WTC11 (cell line): Measurements from ENCODE around the gene NKAIN2. TPM values are rescaled to one million over a fixed set of nuclear protein-coding genes. Genes with fewer than 3 reads are reported as not detected.

Source experiments
- ATAC-seq: fragments of 200-7000 bp; cut with Tn5 transposase; 2 replicates; pipeline ENCODE4 v1.10.0; 2021; ENCODE audit warnings: mild to moderate bottlenecking, moderate library complexity
- CTCF ChIA-PET: fragments of 300-600 bp; sonication (Branson Sonifier 250); formaldehyde crosslinking; loops from one replicate; lab custom pipeline; 2021; ENCODE audit warnings: antibody characterized with exemption; lab: Charles Lee
- POLR2A ChIA-PET: fragments of 350-600 bp; sonication (Branson Sonifier 250); formaldehyde crosslinking; loops from one replicate; lab custom pipeline; 2021; ENCODE audit warnings: antibody characterized with exemption; lab: Charles Lee
- DNase-seq: peaks from one replicate; pipeline ENCODE4 v3.0.0; 2021; ENCODE audit warnings: low spot score
- H3K27ac Mint-ChIP-seq: 2 replicates; pipeline ENCODE4 v1.8.0; 2021; ENCODE audit warnings: mixed read lengths
- H3K27me3 Mint-ChIP-seq: 2 replicates; pipeline ENCODE4 v1.8.0; 2021; ENCODE audit warnings: low read depth, mild to moderate bottlenecking, moderate library complexity, mixed read lengths
- H3K36me3 Mint-ChIP-seq: 2 replicates; pipeline ENCODE4 v1.8.0; 2021; ENCODE audit warnings: mixed read lengths
- H3K4me1 Mint-ChIP-seq: 2 replicates; pipeline ENCODE4 v1.8.0; 2022; ENCODE audit warnings: mixed read lengths
- H3K4me3 Mint-ChIP-seq: 2 replicates; pipeline ENCODE4 v1.8.0; 2021; ENCODE audit warnings: mild to moderate bottlenecking, moderate library complexity, mixed read lengths
- H3K9me3 Mint-ChIP-seq: 2 replicates; pipeline ENCODE4 v1.8.0; 2021; ENCODE audit warnings: mixed read lengths
- GABPB1 ChIP-seq: sonication (generic); formaldehyde crosslinking; IDR thresholded peaks from 2 replicates; pipeline ENCODE4 v1.8.1; 2023; ENCODE audit warnings: mild to moderate bottlenecking, missing genetic modification reagents
- MYBL2 ChIP-seq: sonication (generic); formaldehyde crosslinking; IDR thresholded peaks from 2 replicates; pipeline ENCODE4 v1.8.1; 2023; ENCODE audit warnings: mild to moderate bottlenecking, moderate library complexity, missing genetic modification reagents
- TP53 ChIP-seq: sonication (generic); formaldehyde crosslinking; IDR thresholded peaks from 2 replicates; pipeline ENCODE4 v1.8.1; 2023; ENCODE audit warnings: mild to moderate bottlenecking, missing genetic modification reagents
- ZNF263 ChIP-seq: sonication (generic); formaldehyde crosslinking; IDR thresholded peaks from 2 replicates; pipeline ENCODE4 v1.8.1; 2022; ENCODE audit warnings: low read depth, mild to moderate bottlenecking, moderate library complexity, missing genetic modification reagents
- ZNF396 ChIP-seq: fragments of 250-450 bp; sonication (Bioruptor Pico); IDR thresholded peaks from 2 replicates; pipeline ENCODE4 v1.8.0; 2021; ENCODE audit warnings: mild to moderate bottlenecking, moderate library complexity, borderline replicate concordance
- total RNA-seq: library from RNA; stranded (reverse); gene quantifications from 3 replicates; pipeline ENCODE4 v1.2.3, GENCODE V29; 2021
- TF ChIP-seq, protein P1 (sequence below): sonication (generic); formaldehyde crosslinking; IDR thresholded peaks from 2 replicates; pipeline ENCODE4 v1.8.0; 2022; ENCODE audit warnings: mild to moderate bottlenecking, missing genetic modification reagents
- TF ChIP-seq, protein P2 (sequence below): fragments of 250-450 bp; sonication (Bioruptor Pico); IDR thresholded peaks from 2 replicates; pipeline ENCODE4 v1.9.0; 2021; ENCODE audit warnings: mild to moderate bottlenecking, borderline replicate concordance
- TF ChIP-seq, protein P3 (sequence below): fragments of 250-450 bp; sonication (Bioruptor Pico); IDR thresholded peaks from 2 replicates; pipeline ENCODE4 v1.9.0; 2021; ENCODE audit warnings: moderate library complexity, mild to moderate bottlenecking, inconsistent platforms, borderline replicate concordance
- TF ChIP-seq, protein P4 (sequence below): sonication (generic); formaldehyde crosslinking; IDR thresholded peaks from 2 replicates; pipeline ENCODE4 v1.8.1; 2023; ENCODE audit warnings: mild to moderate bottlenecking, missing genetic modification reagents, borderline replicate concordance
- TF ChIP-seq, protein P5 (sequence below): sonication (generic); formaldehyde crosslinking; conservative IDR thresholded peaks from 2 replicates; pipeline ENCODE4 v1.8.1; 2023; ENCODE audit warnings: mild to moderate bottlenecking, low read depth, missing genetic modification reagents, moderate library complexity
- TF ChIP-seq, protein P6 (sequence below): sonication (generic); formaldehyde crosslinking; IDR thresholded peaks from 2 replicates; pipeline ENCODE4 v1.8.1; 2022; ENCODE audit warnings: mild to moderate bottlenecking, moderate library complexity, missing genetic modification reagents

The NKAIN2 gene
- total RNA-seq, 1 experiment from 2014 or later, result 0.33 TPM

DNA sequence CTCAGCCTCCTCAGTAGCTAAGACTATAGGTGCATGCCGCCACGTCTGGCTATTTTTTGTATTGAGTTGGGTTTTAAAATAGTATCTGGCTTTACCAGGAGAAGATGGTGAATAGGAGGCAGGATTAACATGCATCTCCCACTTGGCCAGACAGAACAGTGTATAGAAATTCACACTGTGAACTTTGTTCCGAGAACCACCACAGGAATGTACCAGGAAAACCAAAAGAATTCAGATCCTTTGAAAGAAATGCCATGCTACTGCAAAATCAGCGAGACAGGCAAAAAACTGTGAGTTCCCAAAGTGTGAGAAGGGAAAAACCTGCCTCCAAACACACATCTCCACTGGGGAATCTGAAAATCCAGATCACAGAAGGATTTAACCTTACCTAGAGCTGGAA lies 327.6 kb downstream of the NKAIN2 start (continued):
- TF ChIP-seq, protein P1, sequence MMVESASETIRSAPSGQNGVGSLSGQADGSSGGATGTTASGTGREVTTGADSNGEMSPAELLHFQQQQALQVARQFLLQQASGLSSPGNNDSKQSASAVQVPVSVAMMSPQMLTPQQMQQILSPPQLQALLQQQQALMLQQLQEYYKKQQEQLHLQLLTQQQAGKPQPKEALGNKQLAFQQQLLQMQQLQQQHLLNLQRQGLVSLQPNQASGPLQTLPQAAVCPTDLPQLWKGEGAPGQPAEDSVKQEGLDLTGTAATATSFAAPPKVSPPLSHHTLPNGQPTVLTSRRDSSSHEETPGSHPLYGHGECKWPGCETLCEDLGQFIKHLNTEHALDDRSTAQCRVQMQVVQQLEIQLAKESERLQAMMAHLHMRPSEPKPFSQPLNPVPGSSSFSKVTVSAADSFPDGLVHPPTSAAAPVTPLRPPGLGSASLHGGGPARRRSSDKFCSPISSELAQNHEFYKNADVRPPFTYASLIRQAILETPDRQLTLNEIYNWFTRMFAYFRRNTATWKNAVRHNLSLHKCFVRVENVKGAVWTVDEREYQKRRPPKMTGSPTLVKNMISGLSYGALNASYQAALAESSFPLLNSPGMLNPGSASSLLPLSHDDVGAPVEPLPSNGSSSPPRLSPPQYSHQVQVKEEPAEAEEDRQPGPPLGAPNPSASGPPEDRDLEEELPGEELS, result no peak
- no peak for TF ChIP-seq MYBL2 (CRISPR knock-in tag)

DNA sequence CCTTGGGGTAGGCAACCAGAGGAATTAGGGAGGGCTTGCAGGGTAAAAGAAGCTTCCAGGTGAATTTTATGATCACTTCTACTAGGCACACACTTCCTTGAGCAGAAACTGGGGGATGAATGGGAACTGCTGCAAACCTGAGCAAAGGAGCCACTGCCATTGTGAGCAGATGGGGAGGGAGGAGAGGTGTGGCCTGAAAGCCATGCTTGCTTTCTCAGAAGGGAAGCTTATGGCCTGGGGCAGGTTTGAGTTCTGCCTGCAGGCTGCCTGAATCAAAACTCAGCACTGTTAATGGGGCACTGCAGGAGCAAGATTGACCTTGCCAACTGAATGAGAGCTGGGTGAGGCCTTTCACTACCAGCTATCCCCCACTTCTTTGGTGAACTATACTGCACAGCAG lies 328.1 kb downstream of the NKAIN2 start:
- CTCF ChIA-PET, result no interaction called here
- Mint-ChIP-seq H3K4me3 (no peak overlapping the region), H3K27me3 (no peaks in the 10 kb centered on the region), H3K27ac (no peak overlapping the region), H3K4me1 (no peaks in the 10 kb centered on the region), H3K36me3 (no peaks in the 10 kb centered on the region), H3K9me3 (peaks cover 11% of the 10 kb centered on the region)
- no peak; the same call in 1 of the 2 replicates for ATAC-seq
- TF ChIP-seq, protein P2, sequence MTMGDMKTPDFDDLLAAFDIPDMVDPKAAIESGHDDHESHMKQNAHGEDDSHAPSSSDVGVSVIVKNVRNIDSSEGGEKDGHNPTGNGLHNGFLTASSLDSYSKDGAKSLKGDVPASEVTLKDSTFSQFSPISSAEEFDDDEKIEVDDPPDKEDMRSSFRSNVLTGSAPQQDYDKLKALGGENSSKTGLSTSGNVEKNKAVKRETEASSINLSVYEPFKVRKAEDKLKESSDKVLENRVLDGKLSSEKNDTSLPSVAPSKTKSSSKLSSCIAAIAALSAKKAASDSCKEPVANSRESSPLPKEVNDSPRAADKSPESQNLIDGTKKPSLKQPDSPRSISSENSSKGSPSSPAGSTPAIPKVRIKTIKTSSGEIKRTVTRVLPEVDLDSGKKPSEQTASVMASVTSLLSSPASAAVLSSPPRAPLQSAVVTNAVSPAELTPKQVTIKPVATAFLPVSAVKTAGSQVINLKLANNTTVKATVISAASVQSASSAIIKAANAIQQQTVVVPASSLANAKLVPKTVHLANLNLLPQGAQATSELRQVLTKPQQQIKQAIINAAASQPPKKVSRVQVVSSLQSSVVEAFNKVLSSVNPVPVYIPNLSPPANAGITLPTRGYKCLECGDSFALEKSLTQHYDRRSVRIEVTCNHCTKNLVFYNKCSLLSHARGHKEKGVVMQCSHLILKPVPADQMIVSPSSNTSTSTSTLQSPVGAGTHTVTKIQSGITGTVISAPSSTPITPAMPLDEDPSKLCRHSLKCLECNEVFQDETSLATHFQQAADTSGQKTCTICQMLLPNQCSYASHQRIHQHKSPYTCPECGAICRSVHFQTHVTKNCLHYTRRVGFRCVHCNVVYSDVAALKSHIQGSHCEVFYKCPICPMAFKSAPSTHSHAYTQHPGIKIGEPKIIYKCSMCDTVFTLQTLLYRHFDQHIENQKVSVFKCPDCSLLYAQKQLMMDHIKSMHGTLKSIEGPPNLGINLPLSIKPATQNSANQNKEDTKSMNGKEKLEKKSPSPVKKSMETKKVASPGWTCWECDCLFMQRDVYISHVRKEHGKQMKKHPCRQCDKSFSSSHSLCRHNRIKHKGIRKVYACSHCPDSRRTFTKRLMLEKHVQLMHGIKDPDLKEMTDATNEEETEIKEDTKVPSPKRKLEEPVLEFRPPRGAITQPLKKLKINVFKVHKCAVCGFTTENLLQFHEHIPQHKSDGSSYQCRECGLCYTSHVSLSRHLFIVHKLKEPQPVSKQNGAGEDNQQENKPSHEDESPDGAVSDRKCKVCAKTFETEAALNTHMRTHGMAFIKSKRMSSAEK, result no peak
- TF ChIP-seq, protein P3, sequence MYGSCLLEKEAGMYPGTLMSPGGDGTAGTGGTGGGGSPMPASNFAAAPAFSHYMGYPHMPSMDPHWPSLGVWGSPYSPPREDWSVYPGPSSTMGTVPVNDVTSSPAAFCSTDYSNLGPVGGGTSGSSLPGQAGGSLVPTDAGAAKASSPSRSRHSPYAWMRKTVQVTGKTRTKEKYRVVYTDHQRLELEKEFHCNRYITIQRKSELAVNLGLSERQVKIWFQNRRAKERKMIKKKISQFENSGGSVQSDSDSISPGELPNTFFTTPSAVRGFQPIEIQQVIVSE (CRISPR knock-in tag), result no peak
- TF ChIP-seq GABPB1 (CRISPR knock-in tag), result no peak
- TF ChIP-seq, protein P4, sequence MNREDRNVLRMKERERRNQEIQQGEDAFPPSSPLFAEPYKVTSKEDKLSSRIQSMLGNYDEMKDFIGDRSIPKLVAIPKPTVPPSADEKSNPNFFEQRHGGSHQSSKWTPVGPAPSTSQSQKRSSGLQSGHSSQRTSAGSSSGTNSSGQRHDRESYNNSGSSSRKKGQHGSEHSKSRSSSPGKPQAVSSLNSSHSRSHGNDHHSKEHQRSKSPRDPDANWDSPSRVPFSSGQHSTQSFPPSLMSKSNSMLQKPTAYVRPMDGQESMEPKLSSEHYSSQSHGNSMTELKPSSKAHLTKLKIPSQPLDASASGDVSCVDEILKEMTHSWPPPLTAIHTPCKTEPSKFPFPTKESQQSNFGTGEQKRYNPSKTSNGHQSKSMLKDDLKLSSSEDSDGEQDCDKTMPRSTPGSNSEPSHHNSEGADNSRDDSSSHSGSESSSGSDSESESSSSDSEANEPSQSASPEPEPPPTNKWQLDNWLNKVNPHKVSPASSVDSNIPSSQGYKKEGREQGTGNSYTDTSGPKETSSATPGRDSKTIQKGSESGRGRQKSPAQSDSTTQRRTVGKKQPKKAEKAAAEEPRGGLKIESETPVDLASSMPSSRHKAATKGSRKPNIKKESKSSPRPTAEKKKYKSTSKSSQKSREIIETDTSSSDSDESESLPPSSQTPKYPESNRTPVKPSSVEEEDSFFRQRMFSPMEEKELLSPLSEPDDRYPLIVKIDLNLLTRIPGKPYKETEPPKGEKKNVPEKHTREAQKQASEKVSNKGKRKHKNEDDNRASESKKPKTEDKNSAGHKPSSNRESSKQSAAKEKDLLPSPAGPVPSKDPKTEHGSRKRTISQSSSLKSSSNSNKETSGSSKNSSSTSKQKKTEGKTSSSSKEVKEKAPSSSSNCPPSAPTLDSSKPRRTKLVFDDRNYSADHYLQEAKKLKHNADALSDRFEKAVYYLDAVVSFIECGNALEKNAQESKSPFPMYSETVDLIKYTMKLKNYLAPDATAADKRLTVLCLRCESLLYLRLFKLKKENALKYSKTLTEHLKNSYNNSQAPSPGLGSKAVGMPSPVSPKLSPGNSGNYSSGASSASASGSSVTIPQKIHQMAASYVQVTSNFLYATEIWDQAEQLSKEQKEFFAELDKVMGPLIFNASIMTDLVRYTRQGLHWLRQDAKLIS (CRISPR knock-in tag), result no peak
- POLR2A ChIA-PET, result interaction anchor here (0.6 kb wide), 1 partner anchor 364 kb away, joined by 4 read pairs; no protein-coding TSS in a partner anchor
- DNase-seq, result no peak

DNA sequence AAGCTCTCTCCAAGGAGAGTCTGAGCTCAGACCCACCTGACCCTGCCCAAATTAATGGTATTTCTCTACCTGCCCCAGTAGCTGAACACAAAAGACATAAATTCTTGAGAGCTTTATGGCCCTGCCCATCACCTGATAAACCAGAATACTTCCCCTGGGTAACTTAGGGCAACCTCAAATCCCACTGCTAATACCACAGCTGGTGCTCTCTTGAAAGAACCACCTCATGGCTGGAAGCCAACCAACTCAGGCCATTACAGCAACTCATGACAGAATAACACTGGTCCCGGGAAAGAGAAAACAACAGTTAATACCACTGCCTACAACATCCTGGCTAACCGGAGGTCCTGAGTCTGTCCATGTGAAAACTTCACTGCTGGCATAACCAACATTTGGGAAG lies 328.6 kb downstream of the NKAIN2 start:
- DNase-seq (no peak), ATAC-seq (no peak)
- TF ChIP-seq ZNF263 (CRISPR knock-in tag) (no peak), ZNF396 (CRISPR knock-in tag) (no peak), TP53 (no peak)
- TF ChIP-seq, protein P5, sequence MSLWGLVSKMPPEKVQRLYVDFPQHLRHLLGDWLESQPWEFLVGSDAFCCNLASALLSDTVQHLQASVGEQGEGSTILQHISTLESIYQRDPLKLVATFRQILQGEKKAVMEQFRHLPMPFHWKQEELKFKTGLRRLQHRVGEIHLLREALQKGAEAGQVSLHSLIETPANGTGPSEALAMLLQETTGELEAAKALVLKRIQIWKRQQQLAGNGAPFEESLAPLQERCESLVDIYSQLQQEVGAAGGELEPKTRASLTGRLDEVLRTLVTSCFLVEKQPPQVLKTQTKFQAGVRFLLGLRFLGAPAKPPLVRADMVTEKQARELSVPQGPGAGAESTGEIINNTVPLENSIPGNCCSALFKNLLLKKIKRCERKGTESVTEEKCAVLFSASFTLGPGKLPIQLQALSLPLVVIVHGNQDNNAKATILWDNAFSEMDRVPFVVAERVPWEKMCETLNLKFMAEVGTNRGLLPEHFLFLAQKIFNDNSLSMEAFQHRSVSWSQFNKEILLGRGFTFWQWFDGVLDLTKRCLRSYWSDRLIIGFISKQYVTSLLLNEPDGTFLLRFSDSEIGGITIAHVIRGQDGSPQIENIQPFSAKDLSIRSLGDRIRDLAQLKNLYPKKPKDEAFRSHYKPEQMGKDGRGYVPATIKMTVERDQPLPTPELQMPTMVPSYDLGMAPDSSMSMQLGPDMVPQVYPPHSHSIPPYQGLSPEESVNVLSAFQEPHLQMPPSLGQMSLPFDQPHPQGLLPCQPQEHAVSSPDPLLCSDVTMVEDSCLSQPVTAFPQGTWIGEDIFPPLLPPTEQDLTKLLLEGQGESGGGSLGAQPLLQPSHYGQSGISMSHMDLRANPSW, result no peak
- TF ChIP-seq, protein P6, sequence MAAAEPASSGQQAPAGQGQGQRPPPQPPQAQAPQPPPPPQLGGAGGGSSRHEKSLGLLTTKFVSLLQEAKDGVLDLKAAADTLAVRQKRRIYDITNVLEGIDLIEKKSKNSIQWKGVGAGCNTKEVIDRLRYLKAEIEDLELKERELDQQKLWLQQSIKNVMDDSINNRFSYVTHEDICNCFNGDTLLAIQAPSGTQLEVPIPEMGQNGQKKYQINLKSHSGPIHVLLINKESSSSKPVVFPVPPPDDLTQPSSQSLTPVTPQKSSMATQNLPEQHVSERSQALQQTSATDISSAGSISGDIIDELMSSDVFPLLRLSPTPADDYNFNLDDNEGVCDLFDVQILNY (CRISPR knock-in tag), result no peak
- CTCF ChIA-PET, result no interaction called here
- Mint-ChIP-seq H3K4me1 (no peaks in the 10 kb centered on the region), H3K27ac (no peak overlapping the region), H3K4me3 (no peak overlapping the region), H3K9me3 (peaks cover 11% of the 10 kb centered on the region), H3K36me3 (no peaks in the 10 kb centered on the region), H3K27me3 (no peaks in the 10 kb centered on the region)
- POLR2A ChIA-PET, result interaction anchor here (0.6 kb wide), 1 partner anchor 364 kb away, joined by 4 read pairs; no protein-coding TSS in a partner anchor
